SK-N-SH (cell line): ENCODE measurements around the gene CEP44. TPM values are rescaled to one million over a fixed set of nuclear protein-coding genes. Genes with fewer than 3 reads are reported as not detected.
A peak's percentile ranks its signal among the peaks of the same experiment; 100 is the strongest.

Experiments
- CTCF ChIA-PET: fragments of 300-600, 350-600 bp; formaldehyde crosslinking; extraction: SDS; loops from one replicate; lab custom pipeline; 2021; lab: Yijun Ruan, JAX
- POLR2A ChIA-PET: fragments of 350-600 bp; sonication (Branson Sonifier 250); formaldehyde crosslinking; extraction: SDS; loops from one replicate; lab custom pipeline; 2020; ENCODE audit warnings: antibody characterized with exemption, inconsistent platforms; lab: Yijun Ruan, JAX
- DNase-seq: peaks from one replicate; pipeline ENCODE4 v3.0.0; 2012
- H2AFZ ChIP-seq: fragments of 200-600 bp; sonication (generic); 2 replicates; pipeline ENCODE4 v1.8.1; 2016; ENCODE audit warnings: antibody characterized with exemption, mild to moderate bottlenecking, low read depth
- H3F3A ChIP-seq: fragments of 200-600 bp; sonication (generic); replicated peaks from 2 replicates; pipeline ENCODE3; 2016; ENCODE audit warnings: antibody characterized with exemption, mild to moderate bottlenecking; ENCODE audit not compliant: insufficient read depth
- H3K27ac ChIP-seq, 2 experiments: fragments of 200-500 bp in 1 of 2; fragments of 200-600 bp in 1 of 2; sonication (Bioruptor generic) in 1 of 2; sonication (generic), shearing (Covaris generic) in 1 of 2; 2 replicates each; pipeline versions ENCODE4 v1.5.1 to v1.6.1; 2014 to 2016; ENCODE audit warnings: low read depth in 2 of 2, inconsistent platforms in 1 of 2, low read length in 1 of 2, mild to moderate bottlenecking in 1 of 2, mixed read lengths in 1 of 2
- H3K27me3 ChIP-seq: fragments of 200-600 bp; sonication (generic), shearing (Covaris generic); 2 replicates; pipeline ENCODE4 v1.6.1; 2016; ENCODE audit warnings: mixed run types; ENCODE audit not compliant: insufficient read depth
- H3K36me3 ChIP-seq, 2 experiments: fragments of 200-500 bp in 1 of 2; fragments of 200-600 bp in 1 of 2; sonication (Bioruptor generic) in 1 of 2; sonication (generic) in 1 of 2; replicated peaks in 1 of 2; 2 replicates each; pipeline versions ENCODE3 to v1.5.1; 2014 to 2016; ENCODE audit warnings: low read length in 1 of 2, mild to moderate bottlenecking in 1 of 2; ENCODE audit not compliant: insufficient read depth in 2 of 2, control insufficient read depth in 1 of 2
- H3K4me1 ChIP-seq, 2 experiments: fragments of 200-500 bp in 1 of 2; fragments of 200-600 bp in 1 of 2; sonication (Bioruptor generic) in 1 of 2; sonication (generic), shearing (Covaris generic) in 1 of 2; 2 replicates each; pipeline versions ENCODE4 v1.5.1 to v1.6.1; 2014 to 2016; ENCODE audit warnings: low read depth in 1 of 2, low read length in 1 of 2, mixed run types in 1 of 2; ENCODE audit not compliant: insufficient read depth in 2 of 2, control insufficient read depth in 1 of 2
- H3K4me2 ChIP-seq: fragments of 200-600 bp; sonication (generic), shearing (Covaris generic); 2 replicates; pipeline ENCODE4 v1.6.1; 2017; ENCODE audit warnings: mixed run types
- H3K4me3 ChIP-seq, 2 experiments: fragments of 200-500 bp in 1 of 2; fragments of 200-600 bp in 1 of 2; sonication (Bioruptor generic) in 1 of 2; sonication (generic), shearing (Covaris generic) in 1 of 2; 2 replicates each; pipeline versions ENCODE4 v1.5.1 to v1.8.1; 2014 to 2016; ENCODE audit warnings: low read depth in 2 of 2, inconsistent platforms in 1 of 2, low read length in 1 of 2, mild to moderate bottlenecking in 1 of 2, mixed read lengths in 1 of 2, moderate library complexity in 1 of 2
- H3K79me2 ChIP-seq: fragments of 200-600 bp; sonication (generic); 2 replicates; pipeline ENCODE4 v1.8.1; 2017; ENCODE audit warnings: mild to moderate bottlenecking; ENCODE audit not compliant: insufficient read depth
- H3K9ac ChIP-seq: fragments of 200-600 bp; sonication (generic); 2 replicates; pipeline ENCODE4 v1.6.1; 2017; ENCODE audit warnings: mixed run types
- H3K9me2 ChIP-seq: fragments of 200-600 bp; sonication (generic); 2 replicates; pipeline ENCODE4 v1.6.1; 2017; ENCODE audit warnings: mixed run types
- H3K9me3 ChIP-seq: fragments of 200-600 bp; sonication (generic); 2 replicates; pipeline ENCODE4 v1.6.1; 2017; ENCODE audit warnings: mixed run types, mild to moderate bottlenecking, moderate library complexity
- H4K20me1 ChIP-seq: fragments of 200-600 bp; sonication (generic); 2 replicates; pipeline ENCODE4 v1.6.1; 2017; ENCODE audit warnings: mild to moderate bottlenecking, mixed run types; ENCODE audit not compliant: insufficient read depth
- CHD2 ChIP-seq: fragments of 150-350 bp; IDR thresholded peaks from 2 replicates; pipeline ENCODE4 v1.6.1; 2018; ENCODE audit warnings: low read length; ENCODE audit not compliant: partially characterized antibody
- CTCF ChIP-seq: fragments of 200-600 bp; sonication (generic); IDR thresholded peaks from 2 replicates; pipeline ENCODE4 v1.6.1; 2017; ENCODE audit warnings: antibody characterized with exemption, mild to moderate bottlenecking, moderate library complexity
- EP300 ChIP-seq, 2 experiments: IDR thresholded peaks; 2 replicates each; pipeline versions ENCODE4 v1.4.0 to v1.6.1; 2012; ENCODE audit warnings: borderline replicate concordance in 1 of 2, low read depth in 1 of 2, low read length in 1 of 2
- IRF3 ChIP-seq: fragments of 150-350 bp; IDR thresholded peaks from 2 replicates; pipeline ENCODE4 v1.6.1; 2016; ENCODE audit warnings: mild to moderate bottlenecking, low read depth, low read length
- MXI1 ChIP-seq: IDR thresholded peaks from 2 replicates; pipeline ENCODE4 v1.6.1; 2012; ENCODE audit warnings: mild to moderate bottlenecking, low read depth, low read length, improper control_type of control experiment
- PBX3 ChIP-seq: IDR thresholded peaks from 2 replicates; pipeline ENCODE4; 2012
- RCOR1 ChIP-seq: fragments of 150-350 bp; IDR thresholded peaks from 2 replicates; pipeline ENCODE4 v1.6.1; 2017; ENCODE audit warnings: antibody characterized with exemption, low read length
- RFX5 ChIP-seq: IDR thresholded peaks from 2 replicates; pipeline ENCODE4 v1.6.1; 2012; ENCODE audit warnings: mild to moderate bottlenecking, improper control_type of control experiment, low read length
- SIN3A ChIP-seq: IDR thresholded peaks from 2 replicates; pipeline ENCODE4 v1.6.1; 2012; ENCODE audit warnings: low read depth, mild to moderate bottlenecking, low read length, moderate library complexity, borderline replicate concordance
- TAF1 ChIP-seq: IDR thresholded peaks from 2 replicates; pipeline ENCODE4 v1.6.1; 2012; ENCODE audit warnings: low read depth, mild to moderate bottlenecking, low read length, moderate library complexity, borderline replicate concordance
- YY1 ChIP-seq: IDR thresholded peaks from 2 replicates; pipeline ENCODE4 v1.4.0; 2012; ENCODE audit warnings: low read depth, mild to moderate bottlenecking
- WGBS: methylation state at CpG from one replicate; pipeline ENCODE4 v1.1.6; 2017; ENCODE audit warnings: low lambda C conversion rate; 5-methylcytosine and 5-hydroxymethylcytosine counted together
- polyA plus RNA-seq, 3 experiments: library from polyadenylated mRNA; depleted of rRNA; stranded (reverse); fragments of >200 nt; gene quantifications; 2 replicates each; pipeline ENCODE4 v1.2.3, GENCODE V29; 2012

The CEP44 gene
- polyA plus RNA-seq, 1 of the 3 experiments (the other 2 are of a cell fraction): 3.8 TPM

GRCh38 chr4:174282836-174283506, 740 bp upstream of the CEP44 start:
- Histone ChIP-seq H3K9me3 (peaks cover 10% of the 10 kb centered on the region; the same call in 1 of the 2 replicates), H4K20me1 (no peaks in the 10 kb centered on the region), H3K79me2 (peaks cover 88% of the 10 kb centered on the region), H3K4me3 (peak overlapping the region; percentile 93 to 98), H3K36me3 (peaks cover 8 to 22% of the 10 kb centered on the region in 2 experiments), H3K4me2 (peak overlapping the region; percentile 80), H3F3A (peaks cover 3% of the 10 kb centered on the region), H3K27ac (peak overlapping the region; percentile 99), H3K9me2 (no peaks in the 10 kb centered on the region), H2AFZ (peak overlapping the region; percentile 96), H3K9ac (peak overlapping the region; percentile 97), H3K27me3 (no peaks in the 10 kb centered on the region), H3K4me1 (peaks cover 4 to 9% of the 10 kb centered on the region in 2 experiments; a peak in 2 of 4 replicates)
- peak; percentile 67 for TF ChIP-seq MXI1
- peak; percentile 83 for TF ChIP-seq RFX5
- TF ChIP-seq YY1: no peak
- no peak for TF ChIP-seq EP300 (IDR thresholded peaks at IDR 0.05; ENCODE audit: borderline replicate concordance in 1 of 2, low read depth in 1 of 2, low read length in 1 of 2)
- TF ChIP-seq SIN3A: 0 out of 2 replicates have a peak, but pooled peaks have one; percentile 14
- TF ChIP-seq CHD2: peak; percentile 73
- peak; percentile 99 for TF ChIP-seq PBX3
- peak; percentile 82 for TF ChIP-seq IRF3
- TF ChIP-seq TAF1: 0 out of 2 replicates have a peak, but pooled peaks have one; percentile 15
- TF ChIP-seq CTCF: no peak
- 0 out of 2 replicates have a peak, but pooled peaks have one; percentile 5 for TF ChIP-seq RCOR1
- CTCF ChIA-PET: interaction anchor here (1.4 kb wide), 1 partner anchor 17 kb away, joined by 4 read pairs; no protein-coding TSS in a partner anchor
- WGBS: under 1% methylated on average over 22 of the region's 22 CpGs
- POLR2A ChIA-PET: interaction anchor here (0.6 to 1.4 kb wide), 7 partner anchors 16 to 170 kb away, joined by 3 to 5 read pairs (median 3); no protein-coding TSS in a partner anchor
- peak; percentile 80 for DNase-seq
